HEK293 (cell line): Measurements from ENCODE around the gene ULBP2.

Experiments used
- CTCF ChIA-PET: fragments of 350-600 bp; formaldehyde crosslinking; extraction: SDS; loops from one replicate; lab custom pipeline; 2021; ENCODE audit warnings: antibody characterized with exemption; lab: Yijun Ruan, JAX
- POLR2A ChIA-PET: fragments of 300-600 bp; formaldehyde crosslinking; extraction: SDS; loops from one replicate; lab custom pipeline; 2020; ENCODE audit warnings: antibody characterized with exemption, inconsistent platforms; lab: Yijun Ruan, JAX
- H3K27ac ChIP-seq: fragments of 200-500 bp; sonication (Bioruptor generic); 2 replicates; pipeline ENCODE4 v1.5.1; 2014; ENCODE audit warnings: low read depth, low read length, control low read depth, inconsistent platforms; ENCODE audit errors: extremely low read depth
- H3K36me3 ChIP-seq, 2 experiments: fragments of 200-500 bp in 1 of 2; sonication (Bioruptor generic) in 1 of 2; 1 replicate in 1 of 2; 2 replicates in 1 of 2; pipeline ENCODE4 v1.5.1; 2014 to 2017; ENCODE audit warnings: inconsistent platforms in 2 of 2, low read length in 2 of 2; ENCODE audit not compliant: control insufficient read depth in 2 of 2, insufficient read depth in 1 of 2
- H3K4me1 ChIP-seq: fragments of 200-500 bp; sonication (Bioruptor generic); 2 replicates; pipeline ENCODE4 v1.5.1; 2014; ENCODE audit warnings: mild to moderate bottlenecking, low read length, inconsistent platforms; ENCODE audit not compliant: control insufficient read depth, insufficient read depth
- H3K4me3 ChIP-seq: 2 replicates; pipeline ENCODE4 v1.5.1; 2011; ENCODE audit warnings: low read depth, mild to moderate bottlenecking, control low read depth, low read length, moderate library complexity
- H3K9me3 ChIP-seq: fragments of 200-500 bp; sonication (Bioruptor generic); 2 replicates; pipeline ENCODE4 v1.5.1; 2014; ENCODE audit warnings: low read depth, low read length, inconsistent platforms; ENCODE audit not compliant: control insufficient read depth, insufficient read depth
- BCL6B ChIP-seq: fragments of 450-650 bp; formaldehyde crosslinking; IDR thresholded peaks from 2 replicates; pipeline ENCODE4 v1.5.1; 2017; ENCODE audit warnings: missing biosample characterization, missing genetic modification characterization
- GLI2 ChIP-seq: fragments of 450-650 bp; formaldehyde crosslinking; IDR thresholded peaks from 2 replicates; pipeline ENCODE4; 2017; ENCODE audit warnings: missing biosample characterization, missing genetic modification characterization, low read depth, borderline replicate concordance
- INSM2 ChIP-seq: fragments of 450-650 bp; formaldehyde crosslinking; IDR thresholded peaks from 2 replicates; pipeline ENCODE4 v1.5.1; 2016; ENCODE audit warnings: missing biosample characterization, missing genetic modification characterization
- PATZ1 ChIP-seq: fragments of 450-650 bp; formaldehyde crosslinking; IDR thresholded peaks from 2 replicates; pipeline ENCODE4 v1.5.1; 2016; ENCODE audit warnings: missing biosample characterization, missing genetic modification characterization
- PBX3 ChIP-seq: sonication (generic); formaldehyde crosslinking; IDR thresholded peaks from 2 replicates; pipeline ENCODE4 v1.8.1; 2022; ENCODE audit warnings: mild to moderate bottlenecking, moderate library complexity, missing genetic modification reagents
- PRDM6 ChIP-seq: fragments of 450-650 bp; formaldehyde crosslinking; IDR thresholded peaks from 2 replicates; pipeline ENCODE4 v1.5.1; 2017; ENCODE audit warnings: missing biosample characterization, missing genetic modification characterization
- RBAK ChIP-seq: fragments of 450-650 bp; formaldehyde crosslinking; IDR thresholded peaks from 2 replicates; pipeline ENCODE4 v1.5.1; 2016; ENCODE audit warnings: missing biosample characterization, missing genetic modification characterization
- TCF7L2 ChIP-seq: IDR thresholded peaks from 2 replicates; pipeline ENCODE4 v1.6.1; 2011; ENCODE audit warnings: low read depth, mild to moderate bottlenecking, inconsistent platforms, low read length, moderate library complexity, borderline replicate concordance
- ZBTB21 ChIP-seq: fragments of 450-650 bp; formaldehyde crosslinking; IDR thresholded peaks from 2 replicates; pipeline ENCODE4 v1.5.1; 2017; ENCODE audit warnings: missing biosample characterization, missing genetic modification characterization
- ZBTB8A ChIP-seq: fragments of 450-650 bp; formaldehyde crosslinking; IDR thresholded peaks from 2 replicates; pipeline ENCODE4 v1.5.1; 2016; ENCODE audit warnings: missing biosample characterization, missing genetic modification characterization
- ZFP3 ChIP-seq: fragments of 450-650 bp; formaldehyde crosslinking; IDR thresholded peaks from 2 replicates; pipeline ENCODE4 v1.5.1; 2016; ENCODE audit warnings: low read depth, missing biosample characterization, missing genetic modification characterization
- ZIC2 ChIP-seq: fragments of 450-650 bp; formaldehyde crosslinking; IDR thresholded peaks from 2 replicates; pipeline ENCODE4 v1.5.1; 2016; ENCODE audit warnings: missing biosample characterization, missing genetic modification characterization
- ZNF121 ChIP-seq: fragments of 450-650 bp; formaldehyde crosslinking; IDR thresholded peaks from 2 replicates; pipeline ENCODE4 v1.5.1; 2016; ENCODE audit warnings: missing biosample characterization, missing genetic modification characterization
- ZNF274 ChIP-seq, 2 experiments: fragments of 200-500 bp in 1 of 2; fragments of 450-650 bp in 1 of 2; sonication (Bioruptor generic) in 1 of 2; formaldehyde crosslinking in 1 of 2; IDR thresholded peaks; 2 replicates each; pipeline versions ENCODE4 v1.5.1 to v1.6.1; 2014 to 2016; ENCODE audit warnings: borderline replicate concordance in 1 of 2, inconsistent platforms in 1 of 2, low read length in 1 of 2, missing biosample characterization in 1 of 2, missing genetic modification characterization in 1 of 2
- ZNF280D ChIP-seq: fragments of 450-650 bp; formaldehyde crosslinking; IDR thresholded peaks from 2 replicates; pipeline ENCODE4 v1.5.1; 2016; ENCODE audit warnings: missing biosample characterization, missing genetic modification characterization
- ZNF37A ChIP-seq: fragments of 450-650 bp; IDR thresholded peaks from 2 replicates; pipeline ENCODE4 v1.5.1; 2018; ENCODE audit warnings: missing biosample characterization, missing genetic modification characterization
- ZNF391 ChIP-seq: fragments of 450-650 bp; formaldehyde crosslinking; IDR thresholded peaks from 2 replicates; pipeline ENCODE4 v1.5.1; 2016; ENCODE audit warnings: low read depth, missing biosample characterization, missing genetic modification characterization, borderline replicate concordance
- ZNF394 ChIP-seq: fragments of 450-650 bp; formaldehyde crosslinking; IDR thresholded peaks from 2 replicates; pipeline ENCODE4 v1.5.1; 2016; ENCODE audit warnings: missing biosample characterization, missing genetic modification characterization, mild to moderate bottlenecking, moderate library complexity, borderline replicate concordance
- ZNF404 ChIP-seq: fragments of 450-650 bp; formaldehyde crosslinking; IDR thresholded peaks from 2 replicates; pipeline ENCODE4 v1.5.1; 2017; ENCODE audit warnings: missing biosample characterization, missing genetic modification characterization
- ZNF843 ChIP-seq: fragments of 450-650 bp; formaldehyde crosslinking; IDR thresholded peaks from 2 replicates; pipeline ENCODE4 v1.5.1; 2016; ENCODE audit warnings: missing biosample characterization, missing genetic modification characterization

Gene ULBP2

GRCh38 chr6:149899926-149900619 is 41.7 kb upstream of the ULBP2 start:
- Histone ChIP-seq H3K9me3 (no peaks in the 10 kb centered on the region), H3K36me3 (no peaks in the 10 kb centered on the region)
- POLR2A ChIA-PET, result no interaction called here
- TF ChIP-seq ZBTB21 (no peak), INSM2 (tag by site-specific recombination) (no peak), PATZ1 (no peak)
- TF ChIP-seq, all 188 proteins: peak for 0
- Histone ChIP-seq H3K4me1 (peaks cover 8% of the 10 kb centered on the region), H3K27ac (no peak overlapping the region), H3K4me3 (no peak overlapping the region)
- CTCF ChIA-PET, result interaction anchor here (1.0 kb wide), 1 partner anchor 57 kb away, joined by 4 read pairs; no protein-coding TSS in a partner anchor

- H3K9me3 ChIP-seq, result no peaks in the 10 kb centered on the region
- ChIA-PET CTCF (interaction anchor here (1.0 to 1.2 kb wide), 2 partner anchors 58 to 517 kb away, joined by 3 to 4 read pairs; no protein-coding TSS in a partner anchor), POLR2A (no interaction called here)
- peaks cover under 1% of the 10 kb centered on the region; the same call in 1 of the 2 replicates for H3K4me1 ChIP-seq
- no peaks in the 10 kb centered on the region for H3K36me3 ChIP-seq
- H3K27ac ChIP-seq, result no peak overlapping the region
- H3K4me3 ChIP-seq, result no peak overlapping the region
- TF ChIP-seq RBAK (tag by site-specific recombination) (no peak), ZNF274 (IDR thresholded peaks at IDR 0.05; ENCODE audit: low read length) (no peak), ZNF274 (tag by site-specific recombination; IDR thresholded peaks at IDR 0.05; ENCODE audit: borderline replicate concordance) (no peak), ZNF394 (tag by site-specific recombination) (no peak), BCL6B (tag by site-specific recombination) (no peak), ZNF37A (tag by site-specific recombination) (no peak), ZBTB8A (tag by site-specific recombination) (no peak), GLI2 (no peak), ZNF280D (tag by site-specific recombination) (no peak), ZNF843 (tag by site-specific recombination) (no peak), TCF7L2 (no peak), ZIC2 (no peak), ZFP3 (tag by site-specific recombination) (no peak), PBX3 (CRISPR knock-in tag) (no peak), PRDM6 (tag by site-specific recombination) (no peak), ZNF404 (tag by site-specific recombination) (no peak), ZNF391 (tag by site-specific recombination) (no peak), ZNF121 (tag by site-specific recombination) (no peak)
Measured at GRCh38 chr6:149900620-149901443, 41.0 kb upstream of the ULBP2 start.
